Loucy (cell line): Measurements from ENCODE around the gene FETUB.

Experiments used
- CTCF ChIP-seq: fragments of 200-600 bp; sonication (generic); conservative IDR thresholded peaks from 2 replicates; pipeline ENCODE4 v1.5.1; 2014; ENCODE audit warnings: mild to moderate bottlenecking, antibody characterized with exemption, low read length
- EZH2phosphoT487 ChIP-seq: fragments of 200-600 bp; IDR thresholded peaks from 2 replicates; pipeline ENCODE4 v1.6.1; 2018; ENCODE audit warnings: antibody characterized with exemption, mild to moderate bottlenecking, moderate library complexity, borderline replicate concordance

GRCh38 chr3:186613637-186614265 lies 26.4 kb upstream of the FETUB start:
- TF ChIP-seq CTCF (no peak), EZH2phosphoT487 (no peak)
